GM18502 (cell line): ENCODE data around the gene GLDC.
A peak's percentile ranks its signal among the peaks of the same experiment; 100 is the strongest.
"Not testable (repeated sequence)": the region's sequence is repeated elsewhere in the genome, so short reads cannot be mapped to it uniquely, and the experiment has no call there.

ENCODE experiments used
- ATAC-seq: cut with Tn5 transposase; IDR thresholded peaks from one replicate; pipeline ENCODE4 v1.9.1; 2021; ENCODE audit warnings: mild to moderate bottlenecking; ENCODE audit not compliant: unreplicated experiment, poor library complexity

Gene GLDC

GRCh38 chr9:6625363-6625762 is 20.2 kb downstream of the GLDC start:
- ATAC-seq = no peak

- not testable (repeated sequence) for ATAC-seq
Observed at GRCh38 chr9:6622784-6623183, 22.7 kb downstream of the GLDC start.

GRCh38 chr9:6620796-6621195 is 24.7 kb downstream of the GLDC start:
- no peak for ATAC-seq

DNA sequence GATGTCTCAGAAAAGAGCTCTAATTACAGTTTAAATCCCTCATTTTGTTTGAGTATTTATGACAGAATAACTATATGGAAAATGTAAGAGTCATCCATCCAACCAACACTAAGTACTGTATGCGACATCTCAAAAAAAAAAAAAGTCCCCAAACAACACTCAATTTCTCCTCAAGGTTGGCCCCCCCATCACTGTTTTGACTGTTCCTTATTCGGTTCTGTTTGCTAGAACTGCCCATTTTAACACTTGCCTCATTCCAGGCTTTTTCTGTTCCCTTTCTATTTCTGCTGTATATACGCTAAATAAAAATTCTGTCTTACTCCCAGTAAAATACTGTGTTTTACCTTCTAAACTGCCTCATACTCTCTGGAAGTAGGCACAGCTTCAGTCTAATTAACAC is 25.2 kb downstream of the GLDC start:
- no peak for ATAC-seq

DNA sequence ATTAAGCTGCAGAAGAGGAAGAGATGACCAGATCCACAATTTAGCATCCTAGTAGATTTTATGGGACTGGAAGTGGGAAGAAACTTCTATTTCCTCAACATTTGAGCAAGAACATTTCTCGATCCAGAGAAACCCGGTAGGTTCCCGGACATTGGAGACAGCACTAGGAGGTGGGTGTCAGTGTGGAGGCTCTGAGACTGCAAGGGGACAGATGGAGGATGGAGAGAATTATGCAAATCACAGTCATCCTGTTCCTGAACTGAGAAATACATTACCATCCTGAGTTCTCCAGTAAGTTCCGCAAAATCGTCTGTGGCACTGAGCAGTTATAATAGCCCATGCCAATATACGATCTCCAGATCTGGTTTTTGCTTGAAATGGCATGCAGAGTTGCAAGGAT is 25.6 kb downstream of the GLDC start:
- no peak for ATAC-seq

GRCh38 chr9:6616951-6617602 is 28.5 kb downstream of the GLDC start:
- ATAC-seq = no peak

- ATAC-seq = no peak
Observed at GRCh38 chr9:6614489-6614888, 31.0 kb downstream of the GLDC start.

GRCh38 chr9:6611865-6612264 is 33.7 kb downstream of the GLDC start:
- ATAC-seq = no peak

DNA sequence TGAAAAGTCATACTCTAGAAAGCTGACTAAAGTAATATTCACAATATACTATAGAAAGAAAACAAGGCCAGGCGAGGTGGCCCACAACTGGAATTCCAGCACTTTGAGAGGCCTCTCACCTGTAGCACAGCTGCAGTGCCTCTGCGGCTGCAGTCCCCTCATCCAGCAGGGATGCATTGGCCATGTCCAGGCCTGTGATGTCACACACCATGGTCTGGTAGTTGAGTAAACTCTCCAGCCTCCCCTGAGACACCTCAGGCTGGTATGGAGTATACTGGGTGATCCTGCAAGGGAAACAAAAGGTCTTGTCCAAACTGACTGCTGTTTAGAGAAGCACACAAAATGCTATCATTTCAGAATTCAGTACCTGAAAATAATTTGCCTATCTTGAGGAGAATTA is 35.5 kb downstream of the GLDC start:
- ATAC-seq = no peak

DNA sequence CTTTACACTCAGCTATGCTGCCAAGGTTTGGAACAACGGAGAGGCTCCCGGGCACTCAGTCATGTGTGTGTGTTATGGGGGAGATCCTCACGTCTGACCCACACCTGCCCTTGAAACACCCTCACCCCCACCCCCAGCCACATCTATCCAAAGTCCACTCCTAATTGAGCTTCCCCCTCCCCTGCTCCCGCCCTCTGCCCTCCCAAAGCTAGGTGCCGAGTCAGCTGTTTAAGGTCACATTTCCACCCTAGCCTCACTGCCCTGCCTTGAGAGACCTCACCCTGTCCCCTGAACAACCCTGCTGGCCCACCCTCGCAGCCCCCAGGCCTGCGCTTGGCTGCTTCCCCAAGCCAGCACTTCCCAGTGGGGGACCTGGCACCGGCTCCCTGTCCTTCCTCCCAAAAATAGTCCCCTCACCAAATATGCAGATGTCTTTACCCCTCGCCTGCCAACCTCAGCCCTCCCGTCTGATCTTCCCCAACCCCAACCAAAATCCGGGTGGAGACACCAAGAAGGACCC is 36.0 kb downstream of the GLDC start:
- no peak for ATAC-seq

- peak; percentile 96 for ATAC-seq
Observed at GRCh38 chr9:6605202-6605601, 40.3 kb downstream of the GLDC start.

DNA sequence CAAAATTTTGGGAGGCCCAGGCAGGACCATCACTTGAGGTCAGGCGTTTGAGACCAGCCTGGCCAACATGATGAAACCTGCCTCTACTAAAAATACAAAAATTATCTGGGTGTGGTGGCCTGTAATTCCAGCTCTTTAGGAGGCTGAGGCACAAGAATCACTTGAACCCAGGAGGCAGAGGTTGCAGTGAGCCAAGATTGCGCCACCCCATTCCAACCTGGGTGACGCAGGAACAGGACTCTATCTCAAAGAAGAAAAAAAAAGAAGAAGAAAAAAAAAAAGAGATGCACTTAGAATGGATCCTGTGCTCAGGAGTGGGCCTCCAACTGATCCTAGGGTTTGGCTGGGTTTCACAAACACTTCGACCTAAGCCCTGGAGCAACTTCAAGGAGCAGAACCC is 45.1 kb downstream of the GLDC start:
- ATAC-seq = no peak

DNA sequence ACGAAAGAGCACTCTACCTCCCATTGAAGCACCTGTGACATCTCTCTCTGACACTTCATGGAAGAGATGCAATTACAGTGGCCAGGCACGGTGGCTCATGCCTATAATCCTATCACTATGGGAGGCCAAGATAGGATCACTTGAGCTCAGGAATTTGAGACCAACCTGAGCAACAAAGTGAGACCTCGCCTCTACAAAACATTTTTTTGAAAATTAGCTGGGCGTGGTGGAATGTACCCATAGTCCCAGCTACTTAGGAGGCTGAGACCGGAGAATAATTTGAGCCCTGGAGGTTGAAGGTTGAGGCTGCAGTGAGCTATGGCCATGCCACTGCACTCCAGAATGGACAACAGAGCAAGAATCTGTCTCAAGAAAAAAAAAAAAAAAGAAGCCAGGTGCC is 45.5 kb downstream of the GLDC start:
- no peak for ATAC-seq

DNA sequence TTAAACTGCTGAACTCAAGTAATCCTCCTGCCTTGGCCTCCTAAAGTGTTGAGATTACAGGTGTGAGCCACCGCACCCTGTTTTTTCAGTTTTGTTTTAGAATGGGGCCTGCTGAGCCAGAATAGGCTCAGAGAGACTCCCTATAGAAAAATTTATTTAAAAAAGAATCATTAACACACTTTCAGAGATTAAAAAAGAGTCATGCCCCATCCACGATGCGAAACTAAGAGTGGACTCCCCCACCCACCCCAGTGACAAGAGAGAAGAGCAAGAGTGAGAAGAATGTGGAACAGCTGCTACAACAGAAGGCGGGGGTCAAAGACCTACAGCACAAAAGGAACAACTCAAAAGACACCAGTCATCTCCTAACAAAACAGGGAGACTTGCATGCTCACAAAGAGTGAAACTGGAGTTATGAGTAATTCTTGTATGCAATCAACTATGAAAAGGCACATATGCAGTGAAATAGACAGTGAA is 47.2 kb downstream of the GLDC start:
- ATAC-seq = peak; percentile 98

DNA sequence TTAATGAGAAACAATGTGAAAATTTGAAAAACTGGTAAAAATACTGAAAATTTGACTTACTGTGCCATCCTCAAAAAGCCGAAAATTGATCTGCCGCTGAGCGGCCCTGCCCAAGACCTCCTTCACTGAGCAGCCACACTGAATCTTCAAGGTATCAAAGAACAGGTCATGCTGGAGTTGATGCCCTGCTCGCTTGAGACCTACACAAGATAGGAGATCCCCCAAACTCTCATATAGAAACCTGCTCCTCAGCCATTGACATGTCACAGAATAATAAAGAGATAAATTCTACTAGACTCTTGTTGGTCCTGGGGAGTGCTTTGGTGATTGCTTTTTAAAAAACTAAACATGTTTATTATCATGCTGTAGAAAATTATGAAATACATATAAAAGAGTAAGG is 52.7 kb downstream of the GLDC start:
- ATAC-seq = no peak

DNA sequence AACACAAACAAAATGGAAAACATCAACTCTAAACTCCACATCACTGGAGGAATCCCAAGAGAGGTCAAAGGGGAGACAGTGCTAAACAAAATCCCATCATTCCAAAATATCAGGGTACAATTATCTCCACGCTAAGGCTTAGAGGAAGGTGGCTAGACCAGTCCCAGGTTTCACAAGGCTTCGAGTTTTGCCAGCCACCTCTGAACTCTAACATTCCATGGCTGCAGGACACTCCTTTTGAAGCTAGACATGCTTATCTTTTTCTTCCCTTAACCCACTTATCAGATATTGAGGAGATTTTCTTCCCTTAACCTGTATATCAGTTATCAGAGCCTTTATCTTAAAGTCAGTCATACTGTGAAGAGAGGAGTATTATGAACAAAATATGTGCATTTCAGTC is 53.3 kb downstream of the GLDC start:
- no peak for ATAC-seq

DNA sequence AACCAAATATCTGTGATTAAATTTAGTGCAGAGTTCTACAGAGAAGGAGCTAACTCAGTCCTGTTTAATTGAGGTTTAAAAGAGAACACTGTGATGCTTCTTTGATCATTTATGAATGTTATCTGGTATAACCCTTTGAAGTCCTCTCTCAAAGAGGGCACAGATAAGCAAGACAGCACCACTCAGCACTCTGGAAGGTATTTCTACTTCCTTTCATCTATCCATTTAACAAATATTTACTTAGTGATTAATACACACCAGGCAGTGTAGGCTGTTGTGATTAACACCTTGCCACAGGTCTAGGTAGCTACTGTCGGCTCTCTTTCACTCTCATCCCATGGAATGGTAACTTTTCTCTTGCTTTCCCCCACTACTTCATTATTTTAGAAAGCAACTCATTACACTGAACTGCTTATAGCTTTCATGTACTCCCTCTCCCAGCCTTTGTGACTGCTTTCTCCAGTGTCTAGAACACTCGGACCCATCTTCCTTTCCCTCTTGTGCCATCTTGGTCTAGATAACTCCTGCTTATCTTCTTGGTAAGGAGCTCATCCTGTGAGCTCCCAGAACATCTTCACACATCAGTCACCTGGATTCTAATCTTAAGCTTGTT is 54.7 kb downstream of the GLDC start:
- no peak for ATAC-seq

DNA sequence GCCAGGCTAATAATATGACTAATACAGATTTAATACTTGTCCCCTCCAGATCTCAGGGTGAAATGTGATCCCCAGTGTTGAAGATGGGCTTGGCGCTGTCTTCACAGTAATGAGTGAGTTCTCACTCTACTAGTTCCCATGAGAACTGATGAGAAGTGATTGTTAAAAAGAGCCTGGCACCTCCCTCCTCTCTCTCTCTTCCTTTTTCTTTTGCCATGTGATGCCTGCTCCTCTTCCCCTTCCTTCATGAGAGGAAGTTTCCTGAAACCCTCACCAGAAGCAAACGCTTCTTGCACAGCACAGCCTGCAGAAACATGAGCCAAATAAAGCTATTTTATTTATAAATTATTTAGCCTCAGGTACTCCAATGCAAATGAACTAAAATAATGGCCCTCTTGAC is 55.2 kb downstream of the GLDC start:
- no peak for ATAC-seq

DNA sequence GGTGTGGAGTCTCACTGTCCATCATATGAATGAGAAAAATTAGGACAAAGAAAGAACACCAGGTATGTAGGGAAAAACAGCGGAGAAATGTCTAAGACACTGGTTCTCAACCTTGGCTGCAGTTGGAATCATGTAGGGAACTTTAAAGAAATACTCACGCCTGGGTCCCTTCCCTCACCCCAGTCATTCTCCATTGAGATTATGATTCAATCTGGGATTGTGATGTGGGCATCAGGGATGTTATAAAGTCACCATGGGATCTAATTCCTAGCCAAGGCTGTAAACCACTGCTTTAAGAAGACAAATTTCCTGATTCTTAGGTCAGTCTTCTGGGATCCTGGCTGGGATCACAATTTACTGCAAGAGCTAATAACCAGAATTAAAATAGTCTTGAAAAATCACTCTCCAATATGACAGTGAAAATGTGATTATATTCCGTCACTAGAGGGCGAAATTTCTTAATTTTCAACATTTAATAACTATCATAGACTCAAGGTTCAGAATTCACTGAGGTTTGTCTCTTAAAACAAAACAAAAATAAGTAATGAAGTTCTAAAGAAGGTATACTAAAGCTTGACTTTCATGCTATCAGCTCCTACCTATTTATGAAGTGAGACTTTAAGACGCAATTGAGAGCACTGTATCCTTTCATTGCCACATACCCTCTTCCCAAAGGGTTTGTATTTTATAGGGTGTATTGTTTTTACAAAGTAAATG is 60.5 kb downstream of the GLDC start:
- ATAC-seq = no peak

DNA sequence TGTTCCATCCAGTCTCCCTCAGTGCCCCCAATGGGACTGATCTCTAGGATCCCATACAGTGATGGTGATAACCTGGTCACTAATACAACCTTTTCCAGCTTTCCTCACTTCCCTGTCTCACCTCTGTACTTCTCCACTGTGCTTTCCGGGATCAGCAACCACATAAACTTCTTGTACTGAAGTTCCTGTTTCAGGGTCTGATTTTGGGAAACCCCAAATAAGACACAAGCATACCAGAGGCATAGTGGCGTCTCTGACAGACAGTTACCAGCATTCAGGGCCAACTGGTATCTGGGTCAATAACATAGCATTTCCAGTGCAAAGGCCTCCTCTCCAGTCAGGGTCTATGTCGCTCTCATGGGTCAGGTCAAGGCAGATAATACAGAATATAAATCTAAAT is 64.3 kb downstream of the GLDC start:
- no peak for ATAC-seq

- ATAC-seq = no peak
Observed at GRCh38 chr9:6579613-6580012, 65.9 kb downstream of the GLDC start.
